HS-5 (cell line): ENCODE data around the gene HSD17B12.
A peak's percentile ranks its signal among the peaks of the same experiment; 100 is the strongest.
"Not testable (repeated sequence)": the region's sequence is repeated elsewhere in the genome, so short reads cannot be mapped to it uniquely, and the experiment has no call there.

Experiments used
- DNase-seq: peaks from one replicate; pipeline ENCODE4 v3.0.0-alpha.2; 2012; ENCODE audit warnings: low read depth

Gene HSD17B12

GRCh38 chr11:43680521-43681400 is at the start of gene HSD17B12:
Gene HSD17B12 (plus strand): TSS chr11:43680738. CDS start chr11:43680828, 90 bp downstream.
- peak; percentile 94 for DNase-seq

- no peak for DNase-seq
These were observed 48.8 kb upstream of the HSD17B12 start for GRCh38 chr11:43631732-43632131.

- peak; percentile 79 for DNase-seq
These were observed 48.4 kb upstream of the HSD17B12 start for GRCh38 chr11:43632181-43632580.

- no peak for DNase-seq
These were observed 41.8 kb upstream of the HSD17B12 start for GRCh38 chr11:43638717-43639116.

- DNase-seq: no peak
These were observed 41.3 kb upstream of the HSD17B12 start for GRCh38 chr11:43639224-43639623.

- DNase-seq: no peak
These were observed 40.6 kb upstream of the HSD17B12 start for GRCh38 chr11:43639920-43640319.

- peak; percentile 32 for DNase-seq
These were observed 36.5 kb upstream of the HSD17B12 start for GRCh38 chr11:43643898-43644620.

- DNase-seq: no peak
These were observed 35.8 kb upstream of the HSD17B12 start for GRCh38 chr11:43644621-43645299.

GRCh38 chr11:43646767-43647166 is 33.8 kb upstream of the HSD17B12 start:
- no peak for DNase-seq

GRCh38 chr11:43648888-43649287 is 31.6 kb upstream of the HSD17B12 start:
- no peak for DNase-seq

GRCh38 chr11:43649501-43649900 is 31.0 kb upstream of the HSD17B12 start:
- no peak for DNase-seq

- DNase-seq: no peak
These were observed 30.6 kb upstream of the HSD17B12 start for GRCh38 chr11:43649921-43650320.

- DNase-seq: not testable (repeated sequence)
These were observed 17.5 kb upstream of the HSD17B12 start for GRCh38 chr11:43663018-43663417.

- no peak for DNase-seq
These were observed 16.2 kb upstream of the HSD17B12 start for GRCh38 chr11:43664295-43664694.

- DNase-seq: not testable (repeated sequence)
These were observed 9.3 kb upstream of the HSD17B12 start for GRCh38 chr11:43671284-43671683.

GRCh38 chr11:43674560-43674959 is 6.0 kb upstream of the HSD17B12 start:
- no peak for DNase-seq

GRCh38 chr11:43676933-43677332 is 3.6 kb upstream of the HSD17B12 start:
- DNase-seq: no peak

- peak; percentile 30 for DNase-seq
These were observed 934 bp downstream of the HSD17B12 start for GRCh38 chr11:43681401-43681942.

GRCh38 chr11:43682081-43682480 is 1.5 kb downstream of the HSD17B12 start:
- DNase-seq: not testable (repeated sequence)

- DNase-seq: no peak
These were observed 4.9 kb downstream of the HSD17B12 start for GRCh38 chr11:43685440-43685839.

- no peak for DNase-seq
These were observed 5.7 kb downstream of the HSD17B12 start for GRCh38 chr11:43686207-43686606.

GRCh38 chr11:43687120-43687791 is 6.7 kb downstream of the HSD17B12 start:
- DNase-seq: no peak
